Neural crest cell (in vitro differentiated cells): Measurements from ENCODE around the gene ANXA6. TPM values are rescaled to one million over a fixed set of nuclear protein-coding genes. Genes with fewer than 3 reads are reported as not detected.

Source experiments
- DNase-seq: peaks from one replicate; pipeline ENCODE4 v3.0.0; 2021; ENCODE audit warnings: low read depth, mixed read lengths, low spot score
- H3K27ac Mint-ChIP-seq: one replicate; pipeline ENCODE4 v1.8.0; 2021; ENCODE audit warnings: mild to moderate bottlenecking, mixed read lengths; ENCODE audit not compliant: unreplicated experiment
- H3K27me3 Mint-ChIP-seq: 2 replicates; pipeline ENCODE4 v1.8.0; 2021; ENCODE audit warnings: low read depth, mild to moderate bottlenecking, mixed read lengths
- H3K36me3 Mint-ChIP-seq: 2 replicates; pipeline ENCODE4 v1.8.0; 2021; ENCODE audit warnings: low read depth, mild to moderate bottlenecking, mixed read lengths
- H3K4me1 Mint-ChIP-seq: 2 replicates; pipeline ENCODE4 v1.8.0; 2021; ENCODE audit warnings: mixed read lengths
- H3K4me3 Mint-ChIP-seq: one replicate; pipeline ENCODE4 v1.8.0; 2021; ENCODE audit warnings: mild to moderate bottlenecking, mixed read lengths
- H3K9me3 Mint-ChIP-seq: 2 replicates; pipeline ENCODE4 v1.8.0; 2021; ENCODE audit warnings: mixed read lengths
- CTCF ChIP-seq: fragments of 200-600 bp; sonication (generic); conservative IDR thresholded peaks from 2 replicates; pipeline ENCODE4 v1.5.0; 2021; ENCODE audit warnings: antibody characterized with exemption, mild to moderate bottlenecking
- total RNA-seq: library from RNA; stranded (reverse); gene quantifications from 2 replicates; pipeline ENCODE4 v1.2.1, GENCODE V29; 2021

The ANXA6 gene
- total RNA-seq, 1 donor from 2014 or later, result 151 TPM

GRCh38 chr5:151121095-151121494 lies 36.5 kb downstream of the ANXA6 start:
- DNase-seq, result no peak
- Mint-ChIP-seq H3K36me3 (peaks cover 9% of the 10 kb centered on the region), H3K27ac (no peak overlapping the region), H3K4me3 (no peak overlapping the region), H3K9me3 (no peaks in the 10 kb centered on the region), H3K27me3 (no peaks in the 10 kb centered on the region), H3K4me1 (peaks cover 2% of the 10 kb centered on the region)
- no peak for TF ChIP-seq CTCF

- TF ChIP-seq CTCF, result no peak
- no peaks in the 10 kb centered on the region for H3K4me1 Mint-ChIP-seq
- no peak overlapping the region for H3K27ac Mint-ChIP-seq
- H3K9me3 Mint-ChIP-seq, result no peaks in the 10 kb centered on the region
- peaks cover 6% of the 10 kb centered on the region for H3K36me3 Mint-ChIP-seq
- H3K4me3 Mint-ChIP-seq, result no peak overlapping the region
- DNase-seq, result no peak
- H3K27me3 Mint-ChIP-seq, result no peaks in the 10 kb centered on the region
These were observed 38.5 kb downstream of the ANXA6 start for GRCh38 chr5:151118913-151119575.

GRCh38 chr5:151115272-151115905 lies 42.2 kb downstream of the ANXA6 start:
- peak; percentile 72 for DNase-seq
- no peak overlapping the region for H3K27ac Mint-ChIP-seq
- H3K27me3 Mint-ChIP-seq, result no peaks in the 10 kb centered on the region
- no peaks in the 10 kb centered on the region for H3K9me3 Mint-ChIP-seq
- peak; percentile 92 for TF ChIP-seq CTCF
- no peak overlapping the region for H3K4me3 Mint-ChIP-seq
- no peaks in the 10 kb centered on the region for H3K4me1 Mint-ChIP-seq
- H3K36me3 Mint-ChIP-seq, result no peaks in the 10 kb centered on the region

- DNase-seq, result no peak
- Mint-ChIP-seq H3K27me3 (no peaks in the 10 kb centered on the region), H3K9me3 (no peaks in the 10 kb centered on the region), H3K4me1 (no peaks in the 10 kb centered on the region), H3K27ac (peak overlapping the region; percentile 3), H3K36me3 (peaks cover 5% of the 10 kb centered on the region), H3K4me3 (no peak overlapping the region)
- TF ChIP-seq CTCF, result no peak
These were observed 43.9 kb downstream of the ANXA6 start for GRCh38 chr5:151113651-151114050.

- Mint-ChIP-seq H3K36me3 (peaks cover 11% of the 10 kb centered on the region), H3K27ac (peak overlapping the region; percentile 19), H3K27me3 (no peaks in the 10 kb centered on the region)
These were observed 46.6 kb downstream of the ANXA6 start for GRCh38 chr5:151110992-151111391.

More at GRCh38 chr5:151110992-151111391, 46.6 kb downstream of the ANXA6 start:
- H3K9me3 Mint-ChIP-seq, result no peaks in the 10 kb centered on the region
- no peak overlapping the region for H3K4me3 Mint-ChIP-seq
- no peak for DNase-seq
- H3K4me1 Mint-ChIP-seq, result no peaks in the 10 kb centered on the region
- no peak for TF ChIP-seq CTCF
